GM06990 (cell line): Measurements from ENCODE around the gene CCDC175.
A peak's percentile ranks its signal among the peaks of the same experiment; 100 is the strongest.

ENCODE experiments used
- DNase-seq: peaks from one replicate; pipeline ENCODE4 v3.0.0-alpha.2; 2011; ENCODE audit not compliant: insufficient read length; ENCODE audit errors: extremely low read depth
- H3K27me3 ChIP-seq: replicated peaks from 2 replicates; pipeline ENCODE4 v1.6.0; 2011; ENCODE audit warnings: low read length; ENCODE audit not compliant: control insufficient read depth, insufficient read depth
- H3K36me3 ChIP-seq: 2 replicates; pipeline ENCODE4 v1.5.1; 2011; ENCODE audit warnings: low read length; ENCODE audit not compliant: control insufficient read depth, insufficient read depth
- H3K4me3 ChIP-seq: replicated peaks from 2 replicates; pipeline ENCODE4 v1.5.1; 2011; ENCODE audit warnings: low read depth, mild to moderate bottlenecking, control low read depth, low read length
- CTCF ChIP-seq: IDR thresholded peaks from 2 replicates; pipeline ENCODE4 v1.5.1; 2011; ENCODE audit warnings: low read length, control low read depth, mild to moderate bottlenecking, inconsistent platforms; ENCODE audit not compliant: insufficient read depth, poor library complexity, severe bottlenecking

CCDC175 gene

GRCh38 chr14:59480166-59480565, 96.4 kb downstream of the CCDC175 start:
- no peak for DNase-seq
- H3K4me3 ChIP-seq, result no peak overlapping the region
- peaks cover 3% of the 10 kb centered on the region for H3K36me3 ChIP-seq
- TF ChIP-seq CTCF, result no peak
- no peaks in the 10 kb centered on the region for H3K27me3 ChIP-seq

- H3K36me3 ChIP-seq, result peaks cover 4% of the 10 kb centered on the region
- no peak for TF ChIP-seq CTCF
Observed at GRCh38 chr14:59478540-59478939, 98.1 kb downstream of the CCDC175 start.

GRCh38 chr14:59475709-59476108, 100.9 kb downstream of the CCDC175 start:
- Histone ChIP-seq H3K27me3 (no peaks in the 10 kb centered on the region), H3K36me3 (peaks cover 4% of the 10 kb centered on the region), H3K4me3 (no peak overlapping the region)
- no peak for DNase-seq
- no peak for TF ChIP-seq CTCF

More at GRCh38 chr14:59478540-59478939, 98.1 kb downstream of the CCDC175 start:
- DNase-seq, result no peak
- Histone ChIP-seq H3K4me3 (no peak overlapping the region), H3K27me3 (no peaks in the 10 kb centered on the region)

- H3K4me3 ChIP-seq, result no peak overlapping the region
- no peak for DNase-seq
- peaks cover 4% of the 10 kb centered on the region for H3K36me3 ChIP-seq
- H3K27me3 ChIP-seq, result no peaks in the 10 kb centered on the region
- TF ChIP-seq CTCF, result no peak
Observed at GRCh38 chr14:59474172-59474571, 102.4 kb downstream of the CCDC175 start.

- DNase-seq, result peak; percentile 42
- no peak for TF ChIP-seq CTCF
- Histone ChIP-seq H3K4me3 (peak within 1 kb of the TSS; percentile 58), H3K27me3 (no peaks in the 10 kb centered on the region), H3K36me3 (no peaks in the 10 kb centered on the region)
Observed at GRCh38 chr14:59465316-59466135, 111.1 kb downstream of the CCDC175 start, which contains the start of gene GPR135. GPR135 (minus strand) TSS chr14:59465380; CDS start chr14:59465226, 154 bp downstream.
